Uterus (tissue), 2 donors: ENCODE measurements around the gene LRP8.

Experiments
- POLR2A ChIP-seq, 2 donors: fragments of 450-650 bp; IDR thresholded peaks; one replicate each; pipeline ENCODE4 v1.6.1; 2016; ENCODE audit warnings: antibody characterized with exemption in 2 of 2, mild to moderate bottlenecking in 1 of 2, moderate library complexity in 1 of 2
- TF ChIP-seq, protein P1 (sequence below), 4 experiments: fragments of 200-600 bp in 2 of 4; fragments of 450-650 bp in 2 of 4; sonication (generic) in 2 of 4; IDR thresholded peaks; one replicate each; pipeline ENCODE4 v1.5.1; 2016 to 2019; ENCODE audit warnings: antibody characterized with exemption in 4 of 4, mild to moderate bottlenecking in 2 of 4, moderate library complexity in 1 of 4

DNA sequence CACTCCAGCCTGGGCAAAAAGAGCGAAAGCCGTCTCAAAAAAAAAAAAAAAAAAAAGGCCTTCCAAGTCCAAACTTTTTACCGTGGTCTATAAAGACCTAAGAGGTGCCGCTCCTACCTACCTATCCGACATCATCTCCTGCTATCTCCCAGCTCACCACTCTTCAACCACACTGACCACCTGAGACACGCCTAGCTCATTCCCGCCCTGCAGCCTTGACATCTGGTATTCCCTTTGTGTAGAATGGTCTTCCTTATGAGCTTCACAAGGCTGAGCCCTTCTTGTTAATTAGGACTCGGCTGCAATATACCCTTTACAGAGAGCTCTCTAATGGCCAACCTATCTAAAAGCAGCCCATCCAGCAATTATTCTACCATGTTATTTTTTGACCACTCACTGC lies 90.2 kb downstream of the LRP8 start:
- no peak for TF ChIP-seq POLR2A (IDR thresholded peaks at IDR 0.05)
- TF ChIP-seq, protein P1, sequence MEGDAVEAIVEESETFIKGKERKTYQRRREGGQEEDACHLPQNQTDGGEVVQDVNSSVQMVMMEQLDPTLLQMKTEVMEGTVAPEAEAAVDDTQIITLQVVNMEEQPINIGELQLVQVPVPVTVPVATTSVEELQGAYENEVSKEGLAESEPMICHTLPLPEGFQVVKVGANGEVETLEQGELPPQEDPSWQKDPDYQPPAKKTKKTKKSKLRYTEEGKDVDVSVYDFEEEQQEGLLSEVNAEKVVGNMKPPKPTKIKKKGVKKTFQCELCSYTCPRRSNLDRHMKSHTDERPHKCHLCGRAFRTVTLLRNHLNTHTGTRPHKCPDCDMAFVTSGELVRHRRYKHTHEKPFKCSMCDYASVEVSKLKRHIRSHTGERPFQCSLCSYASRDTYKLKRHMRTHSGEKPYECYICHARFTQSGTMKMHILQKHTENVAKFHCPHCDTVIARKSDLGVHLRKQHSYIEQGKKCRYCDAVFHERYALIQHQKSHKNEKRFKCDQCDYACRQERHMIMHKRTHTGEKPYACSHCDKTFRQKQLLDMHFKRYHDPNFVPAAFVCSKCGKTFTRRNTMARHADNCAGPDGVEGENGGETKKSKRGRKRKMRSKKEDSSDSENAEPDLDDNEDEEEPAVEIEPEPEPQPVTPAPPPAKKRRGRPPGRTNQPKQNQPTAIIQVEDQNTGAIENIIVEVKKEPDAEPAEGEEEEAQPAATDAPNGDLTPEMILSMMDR (IDR thresholded peaks at IDR 0.05), result no peak
